ENCODE measurements around the gene SYTL3. TPM values are rescaled to one million over a fixed set of nuclear protein-coding genes. Genes with fewer than 3 reads are reported as not detected.

SYTL3 gene
- total RNA-seq, 1 experiment from 2014 or later, result 0.86 TPM

DNA sequence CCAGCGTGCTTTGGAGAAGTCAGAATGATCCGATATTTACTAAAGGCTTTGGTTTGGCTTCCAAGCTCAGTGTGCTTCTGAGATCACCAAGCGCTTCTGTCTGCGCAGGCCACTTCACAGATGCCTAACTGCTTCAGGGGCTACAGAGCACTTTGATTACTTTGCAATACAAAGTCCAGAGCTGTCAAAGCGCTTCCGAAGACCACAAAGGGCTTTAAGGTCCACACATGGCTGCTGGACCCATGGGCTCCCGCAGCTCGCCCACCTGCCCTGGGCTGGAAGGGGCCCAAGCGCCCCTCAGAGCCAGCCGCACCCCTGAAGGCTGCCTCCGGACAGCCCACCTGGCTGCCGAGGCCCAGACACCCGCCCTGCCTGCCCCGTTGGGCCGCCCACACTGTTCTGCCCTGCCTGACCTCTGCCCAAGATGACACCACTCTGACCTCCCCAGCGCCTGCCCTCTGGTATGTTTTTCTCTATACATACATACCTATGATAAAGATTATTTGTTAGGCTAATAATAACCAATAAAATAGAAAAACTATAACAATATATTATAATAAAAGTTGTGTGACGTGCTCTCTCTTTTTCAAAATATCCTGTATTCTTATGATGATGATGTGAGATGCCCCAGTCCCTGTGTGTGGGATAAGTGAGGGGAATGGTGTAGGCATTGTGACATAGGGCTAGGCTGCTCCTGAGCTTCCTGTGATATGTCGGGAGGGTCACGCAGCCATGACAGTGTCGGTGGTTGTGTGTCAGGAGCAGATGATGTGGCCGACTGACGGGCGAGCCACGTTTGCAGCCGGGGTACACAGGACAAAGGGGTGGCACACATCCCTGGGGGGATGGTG is 27.9 kb upstream of the SYTL3 start:
- Histone ChIP-seq H3K27me3 (replicated peaks; ENCODE audit: control insufficient read depth, insufficient read depth, low read length) (no peaks in the 10 kb centered on the region), H3K9me3 (no peaks in the 10 kb centered on the region), H3K4me3 (ENCODE audit: low read depth, low read length) (no peak overlapping the region), H3K36me3 (ENCODE audit: control insufficient read depth, insufficient read depth, low read length) (peaks cover 3% of the 10 kb centered on the region), H3K4me1 (no peaks in the 10 kb centered on the region)
- POLR2A ChIA-PET, result no interaction called here
- no peak for TF ChIP-seq CTCF (IDR thresholded peaks at IDR 0.05; ENCODE audit: insufficient read depth in 1 of 2, low read depth in 1 of 2, low read length in 1 of 2, severe bottlenecking in 1 of 2, unreplicated experiment in 1 of 2)
- CTCF ChIA-PET, result no interaction called here
- no peaks in the 10 kb centered on the region for H3K27me3 Mint-ChIP-seq (ENCODE audit: insufficient read depth, unreplicated experiment)
- BruUV-seq (replicated peaks), result no TSS peak
- peak overlapping the region; percentile 45 for H3K27ac Mint-ChIP-seq (ENCODE audit: unreplicated experiment)
- H3K4me1 Mint-ChIP-seq (ENCODE audit: low read depth, unreplicated experiment), result no peaks in the 10 kb centered on the region
- H3K9me3 Mint-ChIP-seq (ENCODE audit: unreplicated experiment), result no peaks in the 10 kb centered on the region
- intact Hi-C loops (cut with micrococcal nuclease; ENCODE audit: unreplicated experiment), result no loop called here
- no peak for DNase-seq
- H3K36me3 Mint-ChIP-seq (ENCODE audit: insufficient read depth, unreplicated experiment), result peaks cover 78% of the 10 kb centered on the region
- no peak overlapping the region for H3K4me3 Mint-ChIP-seq (ENCODE audit: unreplicated experiment)

DNA sequence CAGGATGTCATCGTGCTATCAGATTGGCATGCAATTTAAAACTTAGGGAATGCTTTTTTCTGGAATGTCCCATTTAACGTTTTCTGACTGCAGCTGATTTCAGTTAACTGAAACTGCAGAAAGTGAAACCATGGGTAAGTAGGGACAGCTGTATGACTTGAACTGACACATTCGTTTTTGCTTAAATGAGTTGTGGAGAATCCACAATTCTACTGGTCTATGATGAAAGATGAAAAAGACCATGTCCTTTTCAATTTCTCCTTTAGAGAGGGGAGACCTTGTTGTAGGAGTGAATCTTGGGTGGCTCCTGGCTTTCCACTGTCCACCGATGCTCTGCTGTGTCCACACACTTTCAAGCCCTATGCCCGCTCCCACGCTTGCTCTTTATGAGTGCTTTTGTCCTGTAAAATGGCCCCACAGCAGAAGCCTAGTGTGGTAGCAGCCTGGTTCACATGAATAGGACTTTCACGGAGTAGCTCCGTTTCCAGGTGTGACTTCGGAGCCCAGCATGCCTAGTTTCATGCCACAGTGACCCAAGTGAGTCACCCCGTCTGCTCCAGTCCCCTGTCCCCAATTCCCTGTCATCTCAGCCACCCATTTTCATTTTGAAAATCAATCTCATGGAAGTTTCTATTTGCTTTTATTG is 27.2 kb upstream of the SYTL3 start:
- intact Hi-C loops (cut with micrococcal nuclease; ENCODE audit: unreplicated experiment), result no loop called here

More for the DNA sequence above, 27.2 kb upstream of the SYTL3 start:
- Histone ChIP-seq H3K4me3 (ENCODE audit: low read depth, low read length) (no peak overlapping the region), H3K36me3 (ENCODE audit: control insufficient read depth, insufficient read depth, low read length) (peaks cover 3% of the 10 kb centered on the region), H3K4me1 (no peaks in the 10 kb centered on the region), H3K9me3 (no peaks in the 10 kb centered on the region), H3K27me3 (replicated peaks; ENCODE audit: control insufficient read depth, insufficient read depth, low read length) (no peaks in the 10 kb centered on the region)
- ChIA-PET POLR2A (no interaction called here), CTCF (no interaction called here)
- H3K27ac Mint-ChIP-seq (ENCODE audit: unreplicated experiment), result no peak overlapping the region
- no TSS peak for BruUV-seq (replicated peaks)
- no peak for TF ChIP-seq CTCF (IDR thresholded peaks at IDR 0.05; ENCODE audit: insufficient read depth in 1 of 2, low read depth in 1 of 2, low read length in 1 of 2, severe bottlenecking in 1 of 2, unreplicated experiment in 1 of 2)
- no peaks in the 10 kb centered on the region for H3K27me3 Mint-ChIP-seq (ENCODE audit: insufficient read depth, unreplicated experiment)
- H3K4me3 Mint-ChIP-seq (ENCODE audit: unreplicated experiment), result no peak overlapping the region
- H3K9me3 Mint-ChIP-seq (ENCODE audit: unreplicated experiment), result no peaks in the 10 kb centered on the region
- no peaks in the 10 kb centered on the region for H3K4me1 Mint-ChIP-seq (ENCODE audit: low read depth, unreplicated experiment)
- no peak for DNase-seq
- H3K36me3 Mint-ChIP-seq (ENCODE audit: insufficient read depth, unreplicated experiment), result peaks cover 78% of the 10 kb centered on the region

Data from Caco-2 (cell line).